Stimulated activated CD4-positive, alpha-beta T cell treated with anti-CD3 and anti-CD28 coated beads, Interleukin-1b, Interleukin-23, amount 100 ng/mL, for 48 hours (primary cell): Measurements from ENCODE around the gene TTC7B.

Source experiments
- DNase-seq: peaks from one replicate; pipeline ENCODE4 v3.0.0-alpha.2; 2020

The TTC7B gene

DNA sequence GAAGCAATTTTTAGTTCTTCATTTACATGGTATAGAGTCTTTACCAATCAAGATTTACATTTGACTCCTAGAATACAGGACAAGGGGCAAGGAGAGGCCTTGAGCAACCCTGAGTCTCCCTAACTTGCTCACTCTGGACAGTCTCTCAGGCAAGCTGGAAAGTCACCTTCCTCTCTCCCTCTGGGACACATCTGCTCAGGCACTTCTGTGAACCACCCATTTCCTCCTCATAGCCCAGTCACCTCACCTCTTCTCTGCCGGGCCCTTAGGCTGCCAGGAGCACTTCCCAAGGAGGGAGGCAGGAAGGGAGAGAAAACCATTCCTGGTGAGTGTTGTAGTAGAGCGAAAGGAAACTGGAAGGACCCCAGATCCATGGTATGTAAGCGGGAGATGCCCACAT lies 202.8 kb downstream of the TTC7B start:
- DNase-seq = no peak

- no peak for DNase-seq
These were observed 203.4 kb downstream of the TTC7B start for GRCh38 chr14:90612801-90613200.

GRCh38 chr14:90611936-90612335 lies 204.3 kb downstream of the TTC7B start:
- no peak for DNase-seq

DNA sequence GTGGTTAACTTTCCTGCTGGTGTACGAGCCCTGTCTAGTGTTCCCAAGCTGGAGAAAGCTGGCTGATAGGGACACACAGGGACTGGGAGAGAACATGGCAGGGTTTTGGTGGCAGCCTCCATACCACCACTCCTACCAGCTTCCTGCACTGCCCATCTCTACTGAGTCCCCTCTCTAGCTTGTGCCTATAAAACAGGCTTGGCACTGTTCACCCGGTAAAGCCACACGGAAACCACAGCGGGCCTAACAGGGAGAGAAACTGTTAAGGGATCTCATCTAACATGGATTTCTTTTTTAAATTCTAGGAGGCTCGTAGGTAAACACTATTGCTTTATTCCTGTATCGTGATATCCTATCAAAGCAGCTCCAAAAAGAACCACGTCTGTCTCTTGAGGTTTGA lies 204.7 kb downstream of the TTC7B start:
- DNase-seq = no peak

DNA sequence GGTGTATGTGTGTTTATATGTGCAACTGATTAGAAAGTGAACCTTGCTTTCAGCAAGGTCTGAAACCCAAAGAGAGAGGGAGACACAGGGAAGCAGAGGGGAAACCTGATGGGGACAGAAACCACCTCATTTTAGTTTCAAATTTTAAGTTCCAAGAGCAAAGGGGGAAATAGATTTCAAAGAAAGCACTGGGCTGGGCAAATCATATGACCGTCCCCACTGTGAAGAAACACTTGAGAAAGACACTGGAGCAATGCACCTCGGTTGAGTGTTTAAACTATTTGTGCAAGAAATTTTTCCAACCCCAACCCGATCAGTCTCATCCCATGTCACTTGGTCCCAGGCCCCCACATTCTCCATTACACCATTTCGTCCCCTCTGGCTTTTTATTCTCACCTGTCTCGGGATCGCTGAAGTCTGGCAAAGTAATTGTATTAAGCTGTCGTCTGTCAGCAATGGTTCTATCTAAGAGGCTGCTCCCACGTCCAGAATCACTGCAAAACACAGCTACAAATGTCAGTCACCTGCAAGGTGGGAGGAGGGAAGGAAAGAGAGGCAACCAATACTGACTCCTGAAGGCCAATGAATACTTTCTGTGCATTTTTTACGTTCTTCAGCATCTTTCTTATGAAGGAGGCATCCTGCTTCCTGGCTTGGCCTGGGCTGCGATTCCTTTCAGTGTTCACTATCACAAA lies 205.7 kb downstream of the TTC7B start:
- no peak for DNase-seq

DNA sequence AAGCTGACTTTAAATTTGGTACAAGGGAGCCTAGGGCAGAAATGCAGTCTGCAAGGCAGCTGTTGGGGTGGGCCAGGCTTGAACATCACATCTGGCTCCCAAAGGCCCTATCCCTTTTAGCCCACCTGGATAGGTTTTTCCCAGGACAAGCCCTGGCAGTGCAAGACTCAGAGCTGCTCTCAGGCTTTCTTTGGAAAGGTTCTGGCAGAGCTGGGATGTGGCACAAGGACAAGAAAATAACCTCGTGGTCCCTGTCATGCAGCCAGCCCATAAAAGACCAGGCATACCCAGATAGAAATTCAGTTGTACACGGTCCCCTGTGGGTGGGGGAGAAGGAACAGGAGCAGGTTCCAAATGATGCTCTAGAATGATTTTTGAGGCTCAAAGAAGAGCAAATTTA lies 206.9 kb downstream of the TTC7B start:
- DNase-seq = no peak

DNA sequence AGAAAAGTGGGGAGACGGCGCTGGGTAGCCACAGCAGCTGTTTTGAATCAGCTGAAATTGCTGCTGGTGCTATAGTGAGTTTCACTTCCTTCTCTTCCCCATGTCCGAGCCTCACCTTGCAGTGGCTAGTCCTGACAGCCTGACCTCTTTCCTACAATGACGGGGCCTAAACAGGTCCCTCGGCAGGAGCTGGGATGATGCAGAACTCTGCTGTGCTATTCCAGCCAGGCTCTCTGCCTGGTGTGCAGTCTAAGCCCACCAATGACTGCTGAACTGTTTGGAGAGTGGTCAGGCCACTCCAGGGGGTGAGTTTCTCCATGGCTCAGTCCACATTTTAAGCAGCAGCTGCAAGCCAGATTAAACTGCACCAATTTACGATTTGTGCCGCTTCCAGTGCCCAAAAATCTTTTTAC lies 207.3 kb downstream of the TTC7B start:
- no peak for DNase-seq

- no peak for DNase-seq
These were observed 207.9 kb downstream of the TTC7B start for GRCh38 chr14:90608281-90608680.

DNA sequence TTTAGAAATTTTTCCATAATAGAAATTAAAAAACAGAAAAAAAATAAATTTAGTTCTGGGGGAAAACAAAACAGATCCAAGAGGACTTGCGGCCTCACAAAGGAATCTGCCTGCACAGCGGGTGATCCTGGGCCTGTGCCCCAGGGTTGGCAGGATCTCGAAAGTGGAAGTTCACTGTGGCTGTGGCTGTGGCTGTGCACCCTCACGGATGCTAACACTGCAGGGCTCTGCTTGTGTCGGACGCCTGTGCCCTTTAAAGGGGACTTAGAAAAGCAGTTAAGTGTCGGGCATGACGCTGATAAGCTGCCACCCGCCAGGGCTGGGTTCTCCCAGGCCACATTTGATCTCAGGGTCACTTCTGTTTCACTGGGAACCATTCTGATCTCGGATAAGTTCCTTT lies 209.1 kb downstream of the TTC7B start:
- DNase-seq = no peak

DNA sequence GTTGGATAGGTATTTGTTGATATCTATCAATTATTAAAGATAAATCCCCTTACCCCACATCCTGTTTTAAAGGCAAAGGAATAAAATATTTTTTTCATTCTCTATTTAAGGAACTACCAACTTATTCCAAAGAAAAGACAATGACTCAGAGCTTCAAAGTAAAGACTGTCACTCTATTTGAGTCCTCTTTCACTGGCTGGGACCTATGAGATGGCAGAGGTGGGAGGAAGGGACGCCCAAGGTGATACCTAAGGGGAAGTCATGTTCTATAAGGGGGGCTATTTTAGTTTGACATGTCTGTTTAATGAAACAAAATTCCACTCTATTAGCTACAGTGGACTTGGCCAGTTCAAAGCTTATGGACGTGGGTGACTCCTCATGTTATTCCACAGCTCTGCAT lies 209.8 kb downstream of the TTC7B start:
- no peak for DNase-seq

DNA sequence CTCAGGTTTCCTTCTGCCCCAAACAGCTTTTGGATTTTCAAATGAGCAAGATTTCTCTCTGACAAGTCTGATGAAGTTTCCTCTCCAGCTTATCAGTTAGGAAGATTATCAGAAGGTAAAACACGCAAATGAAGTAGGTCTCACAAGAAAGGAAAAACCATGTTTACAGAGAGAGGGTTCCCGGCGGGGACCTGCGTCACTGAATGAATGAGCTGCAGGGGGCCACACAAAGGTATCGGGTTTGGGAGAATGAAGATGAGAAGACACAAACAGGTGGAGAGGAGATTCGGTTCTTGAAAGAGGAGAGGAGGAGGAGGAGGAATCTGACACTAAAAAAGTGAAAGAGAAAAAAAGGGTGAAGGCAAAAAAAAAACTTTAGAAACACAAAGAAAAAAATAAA lies 210.8 kb downstream of the TTC7B start:
- DNase-seq = no peak

DNA sequence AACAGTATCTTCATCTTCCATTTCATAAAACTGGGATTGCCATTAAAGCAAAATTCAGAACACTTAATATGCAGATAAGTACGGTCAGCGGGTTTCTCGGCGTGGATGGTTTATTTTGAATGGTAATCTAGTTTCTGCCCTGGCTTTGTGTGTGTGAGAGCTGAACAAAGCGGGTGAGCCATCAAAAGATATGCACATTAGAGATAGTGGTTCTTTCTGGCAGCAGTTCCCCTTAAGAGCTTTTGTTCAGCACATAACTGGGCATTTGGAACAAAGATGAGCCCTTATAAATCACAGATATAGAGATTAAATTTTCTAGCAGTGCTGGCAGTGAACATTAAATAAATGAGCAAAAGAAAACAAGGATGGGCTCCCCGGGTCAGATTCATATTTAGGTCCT lies 211.9 kb downstream of the TTC7B start:
- no peak for DNase-seq

GRCh38 chr14:90603841-90604240 lies 212.4 kb downstream of the TTC7B start:
- no peak for DNase-seq

DNA sequence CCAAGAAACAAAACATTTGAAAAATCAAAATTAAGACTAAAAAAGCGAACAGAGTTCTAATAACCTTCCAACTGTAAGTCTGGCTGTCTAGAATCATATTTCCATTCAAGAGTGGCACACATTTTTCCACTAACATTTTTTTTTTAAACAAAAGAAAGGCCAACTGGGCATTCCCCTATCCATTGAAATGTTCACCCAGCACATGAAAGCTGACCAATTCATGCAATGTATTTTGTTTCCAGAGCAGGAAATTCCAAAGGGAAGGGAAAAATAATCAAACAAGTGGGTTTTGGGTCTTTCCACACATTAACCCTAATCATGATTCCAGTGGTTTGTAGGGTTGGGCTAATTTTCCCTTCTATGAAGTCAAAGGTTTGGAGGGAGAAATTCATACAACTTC lies 212.9 kb downstream of the TTC7B start:
- DNase-seq = no peak

GRCh38 chr14:90602088-90602687 lies 214.0 kb downstream of the TTC7B start:
- DNase-seq = no peak

GRCh38 chr14:90601563-90601962 lies 214.7 kb downstream of the TTC7B start:
- no peak for DNase-seq

- no peak for DNase-seq
These were observed 215.6 kb downstream of the TTC7B start for GRCh38 chr14:90600619-90601018.

DNA sequence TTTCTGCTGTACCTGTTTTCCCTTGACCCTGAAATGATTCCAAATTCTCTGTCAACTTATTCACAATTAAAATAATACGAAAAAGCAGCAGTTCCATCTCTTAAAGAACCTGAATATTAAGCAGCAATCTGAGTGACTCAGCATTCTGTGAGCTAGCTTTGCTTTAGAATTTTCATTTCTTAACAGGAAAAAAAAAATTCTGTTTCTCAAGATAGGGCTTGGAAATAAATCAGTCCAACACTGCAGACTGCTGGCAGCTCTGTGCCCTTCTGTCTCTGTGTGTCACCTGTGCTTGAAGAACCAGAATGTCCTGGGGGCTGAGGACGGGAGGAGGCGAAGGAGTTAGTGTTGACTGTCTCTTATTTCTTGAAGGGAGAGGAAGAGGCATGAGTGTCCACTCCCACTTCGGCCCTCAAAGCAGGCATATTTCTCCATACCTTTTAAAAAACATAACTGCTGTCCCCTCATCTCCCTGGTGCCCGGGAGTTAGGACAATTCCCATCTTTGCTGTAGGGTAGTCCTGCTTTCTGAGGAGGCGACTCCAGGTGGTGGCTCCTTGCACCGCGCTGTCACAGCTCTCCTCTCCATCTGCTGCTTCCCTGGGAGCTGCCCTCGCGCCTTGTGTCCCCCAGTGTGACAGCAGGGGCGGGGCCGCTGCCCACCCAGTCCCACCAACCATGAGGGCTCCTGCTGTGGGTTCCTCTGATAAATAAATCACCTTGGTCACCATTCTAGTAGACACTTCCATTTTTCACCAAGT lies 216.3 kb downstream of the TTC7B start:
- no peak for DNase-seq

DNA sequence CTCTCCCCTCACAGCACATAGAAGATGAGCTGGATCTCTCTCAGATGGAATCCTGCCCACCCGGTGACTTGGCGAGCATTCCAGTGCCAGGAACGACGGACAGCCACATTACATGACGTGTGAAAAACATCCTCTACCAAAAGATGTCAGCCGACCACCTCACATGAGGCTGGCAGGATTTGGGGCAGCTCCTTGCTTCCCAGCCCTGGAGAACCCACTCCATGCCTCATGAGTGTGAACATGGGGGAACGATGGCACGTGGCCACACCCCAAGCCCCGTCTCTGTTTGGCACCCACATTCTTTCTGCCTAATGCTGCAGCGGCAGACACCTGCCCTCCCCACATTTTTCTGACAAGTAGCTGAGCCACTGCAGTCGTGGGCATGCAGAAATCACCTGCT lies 216.9 kb downstream of the TTC7B start:
- DNase-seq = no peak

DNA sequence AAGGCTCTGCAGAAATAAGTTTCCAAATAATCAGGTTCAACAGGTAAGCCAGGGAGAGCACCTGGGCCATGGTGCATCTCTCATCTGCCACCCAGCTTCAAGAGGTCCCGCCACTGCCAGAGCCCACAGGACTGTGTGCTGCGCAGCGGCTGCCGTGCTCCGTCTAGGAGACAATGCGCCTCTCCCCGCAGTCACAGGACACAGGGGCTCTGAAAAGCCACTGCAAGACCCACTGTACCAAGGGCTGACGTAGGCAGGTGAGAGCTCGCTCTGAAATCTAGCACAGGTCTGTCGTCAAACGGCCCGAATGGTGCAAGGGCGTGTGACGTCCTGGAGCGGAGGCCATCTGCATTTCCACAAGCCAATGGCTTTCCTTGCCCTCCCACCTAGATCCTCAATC lies 218.3 kb downstream of the TTC7B start:
- no peak for DNase-seq

DNA sequence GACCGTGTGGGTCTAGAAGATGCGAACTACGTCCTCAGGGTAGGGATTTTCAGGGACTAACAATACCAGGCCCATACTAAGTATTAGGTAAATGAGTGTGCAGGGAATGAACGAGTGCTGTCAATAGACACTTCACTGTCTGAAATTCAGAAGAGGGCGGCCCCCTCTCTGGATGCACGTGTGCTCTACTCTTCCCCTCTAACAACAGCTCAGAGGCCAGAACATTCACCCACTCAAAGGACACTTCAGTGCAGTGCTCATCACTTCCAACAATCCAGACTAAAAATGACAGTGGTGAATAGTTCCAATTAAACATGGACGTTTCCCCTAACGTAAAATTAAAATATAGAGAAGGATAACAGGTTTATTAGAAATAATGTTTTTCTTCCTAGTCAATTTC lies 219.5 kb downstream of the TTC7B start:
- DNase-seq = no peak

GRCh38 chr14:90593254-90594040 lies 222.8 kb downstream of the TTC7B start:
- DNase-seq = no peak

DNA sequence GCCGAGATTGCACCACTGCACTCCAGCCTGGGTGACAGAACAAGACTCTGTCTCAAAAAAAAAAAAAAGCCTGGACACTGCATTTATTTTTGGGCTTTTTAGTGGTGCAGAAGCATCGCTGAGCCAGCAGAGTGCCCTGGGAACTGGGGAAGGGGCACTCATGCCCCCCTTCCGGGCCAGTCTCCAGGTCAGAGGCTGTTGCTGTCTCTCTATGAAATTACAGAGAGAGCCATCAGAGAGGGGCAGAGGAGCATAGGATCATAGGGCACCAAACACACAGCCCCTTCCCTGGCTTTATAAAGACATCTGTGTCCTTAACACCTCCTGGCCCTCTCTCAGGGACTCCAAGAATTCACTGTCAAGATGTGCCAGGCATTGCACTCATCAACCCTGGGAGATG lies 223.6 kb downstream of the TTC7B start:
- no peak for DNase-seq

- DNase-seq = no peak
These were observed 228.3 kb downstream of the TTC7B start for GRCh38 chr14:90587918-90588317.
